Mesendoderm (in vitro differentiated cells): ENCODE data around the gene KCTD20.

ENCODE experiments used
- DNase-seq: peaks from one replicate; pipeline ENCODE4 v3.0.0; 2013
- H2AK5ac ChIP-seq: 2 replicates; pipeline ENCODE4 v1.6.1; 2013; ENCODE audit warnings: low read length, inconsistent platforms
- H2BK120ac ChIP-seq: 2 replicates; pipeline ENCODE4 v1.6.1; 2013; ENCODE audit warnings: low read depth, mild to moderate bottlenecking, low read length, moderate library complexity, mixed read lengths
- H2BK15ac ChIP-seq: replicated peaks from 2 replicates; pipeline ENCODE4 v1.6.1; 2013; ENCODE audit warnings: low read depth, mild to moderate bottlenecking, moderate library complexity
- H2BK5ac ChIP-seq: 2 replicates; pipeline ENCODE4 v1.6.1; 2013; ENCODE audit warnings: low read length, inconsistent platforms
- H3K18ac ChIP-seq: 2 replicates; pipeline ENCODE4 v1.6.1; 2013; ENCODE audit warnings: mild to moderate bottlenecking, low read length, mixed read lengths
- H3K23ac ChIP-seq: one replicate; pipeline ENCODE4 v1.6.1; 2013; ENCODE audit warnings: low read length
- H3K27ac ChIP-seq: 2 replicates; pipeline ENCODE4 v1.5.1; 2013; ENCODE audit warnings: low read depth, mild to moderate bottlenecking, inconsistent platforms, low read length, moderate library complexity
- H3K27me3 ChIP-seq: 2 replicates; pipeline ENCODE4 v1.6.1; 2013; ENCODE audit warnings: low read length, control low read depth, mild to moderate bottlenecking, inconsistent platforms; ENCODE audit not compliant: insufficient read depth, poor library complexity
- H3K36me3 ChIP-seq: 2 replicates; pipeline ENCODE4 v1.6.1; 2013; ENCODE audit warnings: low read length, inconsistent platforms; ENCODE audit not compliant: control insufficient read depth, insufficient read depth
- H3K4ac ChIP-seq: one replicate; pipeline ENCODE4 v1.6.1; 2013; ENCODE audit warnings: low read depth, mild to moderate bottlenecking, low read length, moderate library complexity
- H3K4me1 ChIP-seq: 2 replicates; pipeline ENCODE4 v1.6.1; 2013; ENCODE audit warnings: low read depth, low read length, inconsistent platforms; ENCODE audit not compliant: control insufficient read depth
- H3K4me2 ChIP-seq: 2 replicates; pipeline ENCODE4 v1.6.1; 2013; ENCODE audit warnings: low read length
- H3K4me3 ChIP-seq: 2 replicates; pipeline ENCODE4 v1.5.1; 2013; ENCODE audit warnings: mild to moderate bottlenecking, low read length
- H3K56ac ChIP-seq: one replicate; pipeline ENCODE4 v1.6.1; 2013; ENCODE audit warnings: low read length
- H3K79me1 ChIP-seq: 2 replicates; pipeline ENCODE4 v1.6.1; 2013; ENCODE audit warnings: low read length, inconsistent platforms
- H3K79me2 ChIP-seq: 2 replicates; pipeline ENCODE4 v1.6.1; 2013; ENCODE audit warnings: mild to moderate bottlenecking, low read length; ENCODE audit not compliant: control insufficient read depth, insufficient read depth
- H3K9ac ChIP-seq: 2 replicates; pipeline ENCODE4 v1.6.1; 2013; ENCODE audit warnings: low read length, inconsistent platforms
- H4K5ac ChIP-seq: one replicate; pipeline ENCODE4 v1.6.1; 2013; ENCODE audit warnings: low read length
- H4K8ac ChIP-seq: one replicate; pipeline ENCODE4 v1.6.1; 2013; ENCODE audit warnings: low read depth, mild to moderate bottlenecking, control low read depth, low read length, moderate library complexity
- WGBS: extraction: QIAGEN DNeasy Blood & Tissue Kit; methylation state at CpG from one replicate; pipeline ENCODE4 v1.1.7; 2013; ENCODE audit warnings: low lambda C conversion rate, missing lambda C conversion rate; ENCODE audit not compliant: insufficient coverage; ENCODE audit errors: extremely low coverage; 5-methylcytosine and 5-hydroxymethylcytosine counted together

KCTD20 gene

GRCh38 chr6:36525346-36525745, 82.5 kb downstream of the KCTD20 start:
- H3K36me3 ChIP-seq: no peaks in the 10 kb centered on the region
- H2BK120ac ChIP-seq: no peak overlapping the region
- H3K4me2 ChIP-seq: no peak overlapping the region
- H3K27me3 ChIP-seq: no peaks in the 10 kb centered on the region
- no peaks in the 10 kb centered on the region for H3K79me2 ChIP-seq
- H2AK5ac ChIP-seq: no peak overlapping the region
- no peak overlapping the region for H2BK5ac ChIP-seq
- no peak overlapping the region for H3K4me3 ChIP-seq
- peaks cover 2% of the 10 kb centered on the region for H3K79me1 ChIP-seq
- WGBS: no CpG with 5 or more reads among the region's 2 CpGs
- no peak overlapping the region for H3K27ac ChIP-seq
- DNase-seq: no peak
- H3K4me1 ChIP-seq: no peaks in the 10 kb centered on the region
- H3K18ac ChIP-seq: no peak overlapping the region
- no peak overlapping the region for H3K9ac ChIP-seq
- H3K56ac ChIP-seq: no peak overlapping the region
- H3K4ac ChIP-seq: no peak overlapping the region
- H4K5ac ChIP-seq: no peak overlapping the region
- H2BK15ac ChIP-seq: no peak overlapping the region
- no peak overlapping the region for H3K23ac ChIP-seq
- no peak overlapping the region for H4K8ac ChIP-seq

GRCh38 chr6:36526066-36526465, 83.3 kb downstream of the KCTD20 start:
- Histone ChIP-seq H3K4me1 (no peaks in the 10 kb centered on the region), H3K56ac (no peak overlapping the region), H4K8ac (no peak overlapping the region), H4K5ac (no peak overlapping the region), H3K79me1 (peaks cover 2% of the 10 kb centered on the region), H3K23ac (no peak overlapping the region), H3K9ac (no peak overlapping the region), H2BK15ac (no peak overlapping the region), H3K27ac (no peak overlapping the region), H2BK120ac (no peak overlapping the region), H3K27me3 (no peaks in the 10 kb centered on the region), H2AK5ac (no peak overlapping the region), H3K79me2 (no peaks in the 10 kb centered on the region), H3K4ac (no peak overlapping the region), H3K4me3 (no peak overlapping the region), H2BK5ac (no peak overlapping the region), H3K18ac (no peak overlapping the region), H3K4me2 (no peak overlapping the region), H3K36me3 (no peaks in the 10 kb centered on the region)
- DNase-seq: no peak
- no CpG with 5 or more reads among the region's 2 CpGs for WGBS

GRCh38 chr6:36533321-36533720, 90.5 kb downstream of the KCTD20 start:
- no peak overlapping the region for H3K4me3 ChIP-seq
- H3K56ac ChIP-seq: no peak overlapping the region
- no peak overlapping the region for H2BK5ac ChIP-seq
- H4K5ac ChIP-seq: no peak overlapping the region
- H3K27me3 ChIP-seq: no peaks in the 10 kb centered on the region
- no peak overlapping the region for H3K9ac ChIP-seq
- WGBS: no CpG with 5 or more reads among the region's 1 CpG
- no peak overlapping the region for H4K8ac ChIP-seq
- H2BK15ac ChIP-seq: no peak overlapping the region
- no peak overlapping the region for H2AK5ac ChIP-seq
- peaks cover 5% of the 10 kb centered on the region for H3K79me2 ChIP-seq
- no peaks in the 10 kb centered on the region for H3K4me1 ChIP-seq
- no peak overlapping the region for H3K4ac ChIP-seq
- no peak overlapping the region for H3K23ac ChIP-seq
- no peak overlapping the region for H2BK120ac ChIP-seq
- H3K4me2 ChIP-seq: no peak overlapping the region
- H3K27ac ChIP-seq: no peak overlapping the region
- no peak for DNase-seq
- H3K79me1 ChIP-seq: peaks cover 5% of the 10 kb centered on the region
- H3K18ac ChIP-seq: no peak overlapping the region
- no peaks in the 10 kb centered on the region for H3K36me3 ChIP-seq

- Histone ChIP-seq H2BK5ac (no peak overlapping the region), H4K5ac (no peak overlapping the region), H2AK5ac (no peak overlapping the region), H4K8ac (no peak overlapping the region), H3K27ac (no peak overlapping the region), H3K79me2 (peaks cover 5% of the 10 kb centered on the region), H3K36me3 (no peaks in the 10 kb centered on the region), H3K18ac (no peak overlapping the region), H3K4me3 (no peak overlapping the region), H2BK120ac (no peak overlapping the region), H3K27me3 (no peaks in the 10 kb centered on the region), H3K4me1 (no peaks in the 10 kb centered on the region), H2BK15ac (no peak overlapping the region), H3K9ac (no peak overlapping the region), H3K4me2 (no peak overlapping the region), H3K4ac (no peak overlapping the region), H3K23ac (no peak overlapping the region), H3K56ac (no peak overlapping the region), H3K79me1 (peaks cover 3% of the 10 kb centered on the region)
- no CpG with 5 or more reads among the region's 3 CpGs for WGBS
- no peak for DNase-seq
Observed at GRCh38 chr6:36536873-36537547, 94.2 kb downstream of the KCTD20 start.

- Histone ChIP-seq H3K4me1 (no peaks in the 10 kb centered on the region), H3K79me1 (peaks cover 4% of the 10 kb centered on the region), H3K36me3 (no peaks in the 10 kb centered on the region), H3K9ac (no peak overlapping the region), H4K5ac (no peak overlapping the region), H2BK15ac (no peak overlapping the region), H3K56ac (no peak overlapping the region), H4K8ac (no peak overlapping the region), H3K4me2 (no peak overlapping the region), H3K4me3 (no peak overlapping the region), H2BK5ac (no peak overlapping the region), H3K23ac (no peak overlapping the region), H2BK120ac (no peak overlapping the region), H3K27ac (no peak overlapping the region), H3K79me2 (peaks cover 12% of the 10 kb centered on the region), H3K27me3 (no peaks in the 10 kb centered on the region), H2AK5ac (no peak overlapping the region), H3K4ac (no peak overlapping the region), H3K18ac (no peak overlapping the region)
- DNase-seq: peak; percentile 71
- WGBS: no CpG with 5 or more reads among the region's 4 CpGs
Observed at GRCh38 chr6:36539814-36540568, 97.2 kb downstream of the KCTD20 start.
